Fibroblast of skin of scalp (primary cell): ENCODE data around the gene ITGA5. TPM values are rescaled to one million over a fixed set of nuclear protein-coding genes. Genes with fewer than 3 reads are reported as not detected.

Experiments
- DNase-seq: peaks from one replicate; pipeline ENCODE4 v3.0.0-alpha.2; 2013
- polyA plus RNA-seq, 2 experiments: library from polyadenylated mRNA; unstranded; fragments of 120-200 nt; gene quantifications; one replicate each; pipeline ENCODE4 v1.2.1, GENCODE V29; 2013; ENCODE audit not compliant: insufficient read length in 2 of 2

ITGA5 gene
- 645 TPM for polyA plus RNA-seq (2013, experiment 1 of 2; ENCODE audit: insufficient read length)
- polyA plus RNA-seq (2013, experiment 2 of 2; ENCODE audit: insufficient read length): 645 TPM

DNA sequence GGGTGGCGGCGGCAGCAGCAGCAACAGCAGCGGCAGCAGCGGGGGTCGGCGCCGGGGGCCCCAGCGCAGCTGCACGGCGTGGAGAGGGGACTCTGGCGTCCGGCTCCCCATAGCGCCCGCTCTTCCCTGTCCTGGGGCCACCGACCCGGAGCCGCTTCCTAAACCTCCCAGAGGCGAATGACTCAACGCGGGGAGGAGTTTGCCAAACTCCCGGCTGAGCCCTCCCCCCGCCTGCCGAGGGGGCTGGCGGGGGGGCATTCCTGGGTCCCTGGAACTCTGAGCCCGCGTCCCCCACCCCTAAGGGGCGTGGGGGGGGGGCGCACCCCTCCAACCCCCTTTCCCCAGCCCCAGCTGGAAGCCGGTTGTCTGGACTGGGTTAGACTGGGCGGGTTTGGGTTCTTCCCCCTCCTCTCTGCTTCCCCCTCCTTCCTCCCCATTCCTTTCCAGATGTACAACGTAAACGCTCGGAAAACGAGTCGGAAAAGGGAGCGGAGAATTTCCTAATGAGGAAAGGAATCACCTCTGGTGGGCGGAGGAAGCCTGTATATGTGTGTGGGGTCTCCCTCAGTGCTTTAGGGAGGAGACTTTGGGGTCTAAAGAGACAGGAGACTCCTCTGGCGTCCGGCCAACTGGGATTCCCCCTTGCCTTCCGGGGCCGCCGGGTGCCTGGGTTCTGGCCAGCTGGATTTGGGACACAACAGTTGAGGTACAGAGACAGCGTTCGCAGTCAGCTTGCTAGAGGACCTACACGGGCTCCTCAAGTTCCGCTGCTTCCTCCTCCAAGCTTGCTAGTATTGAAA, at the start of gene ITGA5:
ITGA5 (minus strand) TSS at position 179 of the 800 bp plus-strand sequence; CDS start at position 111, 68 bp downstream.
- peak; percentile 81 for DNase-seq

GRCh38 chr12:54465857-54466523, 46.9 kb upstream of the ITGA5 start:
- DNase-seq: no peak

- no peak for DNase-seq
Measured at GRCh38 chr12:54463484-54463883, 44.4 kb upstream of the ITGA5 start.

- peak; percentile 72 for DNase-seq
Measured at GRCh38 chr12:54463034-54463433, 44.0 kb upstream of the ITGA5 start.

DNA sequence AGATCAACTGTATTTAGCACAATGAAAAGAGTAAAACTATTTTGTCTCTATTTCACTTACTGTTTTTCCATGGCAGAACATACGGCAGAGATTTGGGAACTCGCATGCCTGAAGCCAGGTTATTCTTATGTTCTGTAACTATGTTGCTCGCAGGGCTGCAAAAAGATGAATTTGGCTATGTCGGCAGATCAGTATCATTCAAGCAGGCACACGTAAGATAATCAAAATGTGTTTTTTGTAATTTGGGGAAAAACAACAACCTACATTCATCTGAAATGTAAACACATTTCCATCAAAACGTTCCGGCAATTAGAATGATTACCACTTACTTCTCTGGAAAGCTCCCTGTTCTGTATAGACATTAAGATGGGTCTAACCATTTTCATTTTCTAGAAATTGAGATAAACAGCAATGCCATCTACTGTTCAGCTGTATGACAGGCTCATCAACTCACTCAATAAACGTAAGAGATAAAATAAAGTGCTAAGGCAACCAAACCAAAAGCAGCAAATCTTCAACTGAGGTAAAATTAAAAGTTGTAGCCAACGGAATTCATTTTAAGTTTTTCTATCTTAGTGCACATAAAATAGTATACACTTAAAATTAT, 41.4 kb upstream of the ITGA5 start:
- no peak for DNase-seq

DNA sequence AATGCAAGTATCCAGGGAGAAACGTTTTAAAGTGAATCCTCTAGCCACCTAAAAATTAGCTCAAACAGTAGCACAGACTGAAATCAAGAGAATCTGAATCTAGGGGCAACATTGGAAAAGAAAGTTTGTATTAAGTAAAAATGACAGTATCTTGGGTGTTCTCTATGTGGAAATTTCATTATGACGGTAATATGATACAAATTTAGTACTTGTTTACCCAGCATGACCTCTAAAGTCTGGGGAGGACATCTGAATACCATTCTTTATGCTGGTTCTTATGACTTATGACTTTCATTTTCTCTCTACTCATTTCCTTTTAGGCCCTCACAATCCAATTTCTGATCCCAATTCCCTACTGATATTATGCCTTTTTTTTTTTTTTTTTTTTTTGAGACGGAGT, 40.3 kb upstream of the ITGA5 start:
- no peak for DNase-seq

GRCh38 chr12:54455760-54456469, 36.8 kb upstream of the ITGA5 start:
- no peak for DNase-seq

- DNase-seq: no peak
Measured at GRCh38 chr12:54452628-54453027, 33.6 kb upstream of the ITGA5 start.

- DNase-seq: no peak
Measured at GRCh38 chr12:54448344-54448743, 29.3 kb upstream of the ITGA5 start.

DNA sequence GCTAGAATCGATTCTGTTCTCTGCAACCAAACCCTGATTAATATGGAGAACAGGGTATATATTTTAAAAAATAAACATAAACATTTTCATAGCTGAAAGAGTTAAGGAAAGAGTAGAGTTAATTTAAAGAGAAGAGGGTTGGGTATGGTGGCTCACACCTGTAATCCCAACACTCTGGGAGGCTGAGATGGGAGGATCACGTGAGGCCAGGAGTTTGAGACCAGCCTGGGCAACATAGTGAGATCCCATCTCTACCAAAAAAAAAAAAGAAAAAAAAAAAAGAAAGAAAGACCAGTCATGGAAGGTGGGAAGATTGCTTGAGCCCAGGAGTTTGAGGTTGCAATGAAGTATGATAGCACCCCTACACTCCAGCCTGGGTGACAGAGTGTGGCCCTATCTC, 28.9 kb upstream of the ITGA5 start:
- DNase-seq: no peak

DNA sequence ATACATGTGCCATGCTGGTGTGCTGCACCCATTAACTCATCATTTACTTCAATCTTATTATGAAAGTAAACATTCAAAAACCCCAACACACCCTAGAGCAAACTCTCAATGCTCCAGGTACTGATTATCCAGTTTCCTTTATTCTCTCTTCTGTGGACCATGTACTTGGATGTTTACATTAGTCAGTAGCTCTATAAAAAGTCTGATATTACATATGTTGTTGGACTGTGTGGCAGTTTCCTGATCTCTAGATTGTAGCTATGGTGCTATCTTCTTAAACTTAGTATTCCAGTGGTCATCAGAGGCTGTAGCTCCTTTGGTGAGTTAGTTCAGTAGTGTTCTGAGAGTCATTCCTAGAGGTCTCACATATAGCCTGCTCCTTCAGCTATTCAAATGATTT, 25.1 kb upstream of the ITGA5 start:
- DNase-seq: no peak

GRCh38 chr12:54443446-54443845, 24.4 kb upstream of the ITGA5 start:
- DNase-seq: no peak

DNA sequence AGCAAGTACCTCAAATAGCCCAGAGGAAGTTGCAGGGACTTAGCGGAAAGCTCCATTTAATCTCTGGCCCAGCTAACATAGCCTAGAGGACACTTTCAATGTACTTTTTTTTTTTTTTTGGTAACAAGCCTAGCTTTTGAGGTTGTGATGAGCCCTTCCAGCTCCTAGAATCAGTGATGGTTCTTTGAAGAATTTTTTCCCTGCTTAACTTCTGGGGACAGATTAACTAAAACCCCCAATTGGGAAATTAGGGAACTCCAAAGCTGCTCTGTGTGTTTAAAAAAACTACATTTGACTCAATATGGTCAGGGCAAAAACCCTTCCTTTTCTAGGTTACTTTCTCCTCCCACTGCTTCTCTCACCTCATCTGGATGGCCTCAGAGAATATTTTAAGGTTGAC, 23.9 kb upstream of the ITGA5 start:
- DNase-seq: no peak

GRCh38 chr12:54442099-54442498, 23.0 kb upstream of the ITGA5 start:
- DNase-seq: no peak

GRCh38 chr12:54439521-54440255, 20.6 kb upstream of the ITGA5 start:
- DNase-seq: peak; percentile 81

GRCh38 chr12:54439096-54439495, 20.0 kb upstream of the ITGA5 start:
- no peak for DNase-seq

- DNase-seq: no peak
Measured at GRCh38 chr12:54438517-54438916, 19.5 kb upstream of the ITGA5 start.

DNA sequence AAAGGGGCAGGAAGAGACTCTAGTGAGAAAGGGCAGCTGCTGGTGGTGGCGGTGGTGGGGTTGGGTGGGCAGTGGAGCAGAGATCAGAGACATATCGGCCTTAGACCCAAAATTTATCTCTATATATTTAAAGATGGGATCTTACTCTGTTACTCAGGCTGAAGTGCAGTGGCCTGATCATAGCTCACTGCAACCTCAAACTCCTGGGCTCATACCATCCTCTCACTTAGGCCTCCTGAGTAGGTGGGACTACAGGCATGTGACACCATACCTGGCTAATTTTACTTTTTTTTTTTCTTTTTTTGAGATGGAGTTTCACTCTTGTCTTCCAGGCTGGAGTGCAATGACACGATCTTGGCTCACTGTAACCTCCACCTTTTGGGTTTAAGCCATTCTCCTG, 18.6 kb upstream of the ITGA5 start:
- no peak for DNase-seq

GRCh38 chr12:54437243-54437642, 18.2 kb upstream of the ITGA5 start:
- no peak for DNase-seq

DNA sequence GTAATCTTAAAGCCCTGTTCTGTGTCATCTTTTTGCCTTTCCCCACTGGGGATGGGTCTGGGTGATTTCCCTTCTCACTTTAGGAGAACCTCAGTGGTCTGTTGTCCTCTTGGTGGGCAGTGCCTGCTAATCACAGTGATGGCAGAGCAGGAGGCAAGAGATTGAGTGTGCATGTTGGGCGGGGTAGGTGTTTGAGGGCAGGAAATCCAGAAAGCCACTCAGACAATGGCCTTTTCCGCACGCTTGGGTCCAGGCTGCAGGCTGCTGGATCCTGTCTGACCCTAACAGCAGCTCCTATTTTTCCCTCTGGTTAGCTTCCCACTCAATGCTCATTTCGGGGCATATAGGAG, 13.7 kb upstream of the ITGA5 start:
- DNase-seq: no peak

DNA sequence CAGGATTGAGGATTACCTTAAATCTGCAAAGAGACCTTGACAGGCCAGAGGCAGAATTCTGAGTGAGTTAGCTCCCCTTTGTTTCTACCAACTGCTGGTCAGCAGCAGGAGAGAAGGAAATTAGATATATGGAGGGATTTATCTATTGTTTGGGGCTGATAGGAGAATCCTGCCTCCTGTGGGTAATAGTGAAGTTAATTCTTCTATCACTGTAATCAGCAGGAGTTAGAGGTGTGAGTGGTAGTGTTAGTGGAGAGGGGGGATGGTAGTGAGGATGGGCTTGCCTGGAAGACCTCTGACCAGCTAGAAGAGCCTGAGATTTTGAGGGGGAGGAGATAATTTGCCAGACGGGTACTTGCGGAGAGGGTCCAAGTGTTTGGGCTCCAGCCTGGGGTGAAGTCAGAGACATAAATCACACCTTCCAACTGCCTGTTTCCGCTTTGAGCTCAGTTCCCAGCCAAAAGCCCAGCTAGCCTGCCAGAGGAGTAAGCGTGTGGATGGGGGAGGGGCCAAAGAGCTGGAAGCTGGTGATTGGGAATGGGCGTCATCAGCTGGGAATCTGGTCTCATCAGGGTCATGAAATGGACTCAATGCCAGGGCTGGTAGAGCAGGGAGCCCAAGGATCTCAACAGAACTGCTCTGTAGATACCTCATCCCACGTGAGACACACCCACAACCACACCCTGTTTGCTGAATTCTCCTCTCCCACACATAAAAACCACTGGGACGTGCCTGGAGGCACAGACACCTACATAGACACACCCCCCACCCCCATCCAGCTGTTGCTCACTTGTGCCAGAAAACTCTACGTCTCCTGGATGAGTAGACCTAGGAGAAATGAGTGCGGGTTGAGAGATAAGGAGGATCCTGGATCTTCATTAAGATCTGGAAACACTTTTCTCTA, 13.1 kb upstream of the ITGA5 start:
- peak; percentile 80 for DNase-seq
